GM21529 (cell line): ENCODE measurements around the gene HSD3B1.
"Not testable (repeated sequence)": the region's sequence is repeated elsewhere in the genome, so short reads cannot be mapped to it uniquely, and the experiment has no call there.

Experiments used
- ATAC-seq: cut with Tn5 transposase; IDR thresholded peaks from one replicate; pipeline ENCODE4 v1.9.1; 2021; ENCODE audit not compliant: unreplicated experiment

HSD3B1 gene

GRCh38 chr1:119490925-119491324 is 16.1 kb upstream of the HSD3B1 start:
- no peak for ATAC-seq

- no peak for ATAC-seq
Measured at GRCh38 chr1:119492763-119493162, 14.2 kb upstream of the HSD3B1 start.

GRCh38 chr1:119504831-119505230 is 2.2 kb upstream of the HSD3B1 start:
- no peak for ATAC-seq

GRCh38 chr1:119510046-119510445 is 3.0 kb downstream of the HSD3B1 start:
- ATAC-seq, result no peak

- ATAC-seq, result no peak
Measured at GRCh38 chr1:119515221-119515620, 8.2 kb downstream of the HSD3B1 start.

- no peak for ATAC-seq
Measured at GRCh38 chr1:119516247-119516646, 9.2 kb downstream of the HSD3B1 start.

- no peak for ATAC-seq
Measured at GRCh38 chr1:119516680-119517079, 9.7 kb downstream of the HSD3B1 start.

- ATAC-seq, result not testable (repeated sequence)
Measured at GRCh38 chr1:119517667-119518066, 10.7 kb downstream of the HSD3B1 start.

GRCh38 chr1:119531606-119532323 is 24.8 kb downstream of the HSD3B1 start:
- ATAC-seq, result no peak

GRCh38 chr1:119532324-119532910 is 25.4 kb downstream of the HSD3B1 start:
- no peak for ATAC-seq

- ATAC-seq, result no peak
Measured at GRCh38 chr1:119535381-119535780, 28.4 kb downstream of the HSD3B1 start.

GRCh38 chr1:119537966-119538365 is 31.0 kb downstream of the HSD3B1 start:
- no peak for ATAC-seq

- ATAC-seq, result no peak
Measured at GRCh38 chr1:119539636-119540035, 32.6 kb downstream of the HSD3B1 start.

- no peak for ATAC-seq
Measured at GRCh38 chr1:119541389-119541788, 34.4 kb downstream of the HSD3B1 start.

GRCh38 chr1:119542492-119542946 is 35.5 kb downstream of the HSD3B1 start:
- ATAC-seq, result no peak

GRCh38 chr1:119544165-119544762 is 37.3 kb downstream of the HSD3B1 start:
- ATAC-seq, result no peak

- ATAC-seq, result no peak
Measured at GRCh38 chr1:119546641-119547040, 39.6 kb downstream of the HSD3B1 start.

- no peak for ATAC-seq
Measured at GRCh38 chr1:119547306-119547705, 40.3 kb downstream of the HSD3B1 start.

GRCh38 chr1:119547805-119548204 is 40.8 kb downstream of the HSD3B1 start:
- no peak for ATAC-seq

GRCh38 chr1:119549719-119550132 is 42.7 kb downstream of the HSD3B1 start:
- peak; percentile 79 for ATAC-seq

- no peak for ATAC-seq
Measured at GRCh38 chr1:119550381-119550780, 43.4 kb downstream of the HSD3B1 start.

- ATAC-seq, result no peak
Measured at GRCh38 chr1:119551218-119551617, 44.2 kb downstream of the HSD3B1 start.
